GM19328 (cell line): ENCODE data around the gene RND2.
A peak's percentile ranks its signal among the peaks of the same experiment; 100 is the strongest.
"Not testable (repeated sequence)": the region's sequence is repeated elsewhere in the genome, so short reads cannot be mapped to it uniquely, and the experiment has no call there.

ENCODE experiments used
- ATAC-seq: cut with Tn5 transposase; IDR thresholded peaks from one replicate; pipeline ENCODE4 v1.9.1; 2021; ENCODE audit warnings: mild to moderate bottlenecking, moderate library complexity; ENCODE audit not compliant: unreplicated experiment

The RND2 gene

GRCh38 chr17:43024407-43025289 is at the start of gene RND2:
TSS of gene RND2 (plus strand) at chr17:43025231. CDS start at chr17:43025348, 117 bp downstream.
- ATAC-seq: no peak

DNA sequence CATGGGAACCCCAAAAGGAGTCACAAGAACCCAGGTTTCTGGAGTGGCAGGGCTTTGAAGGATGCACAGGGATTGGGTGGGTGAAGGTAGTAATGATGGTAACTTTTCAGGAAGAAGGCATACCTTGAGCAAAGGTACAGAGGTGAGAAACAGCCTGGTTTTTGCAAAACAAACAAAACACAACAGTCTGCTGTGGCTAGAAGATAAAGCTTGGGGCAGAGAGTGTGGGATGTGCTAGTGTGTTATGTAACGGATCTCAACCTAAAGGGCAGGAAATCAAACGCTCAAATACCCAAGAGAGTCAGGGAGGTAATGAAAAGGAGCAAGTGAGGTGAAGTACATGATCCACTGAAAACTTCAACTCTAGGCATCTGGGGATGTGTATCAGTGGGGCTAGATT is 49.8 kb upstream of the RND2 start:
- no peak for ATAC-seq

GRCh38 chr17:42975701-42976100 is 49.3 kb upstream of the RND2 start:
- not testable (repeated sequence) for ATAC-seq

DNA sequence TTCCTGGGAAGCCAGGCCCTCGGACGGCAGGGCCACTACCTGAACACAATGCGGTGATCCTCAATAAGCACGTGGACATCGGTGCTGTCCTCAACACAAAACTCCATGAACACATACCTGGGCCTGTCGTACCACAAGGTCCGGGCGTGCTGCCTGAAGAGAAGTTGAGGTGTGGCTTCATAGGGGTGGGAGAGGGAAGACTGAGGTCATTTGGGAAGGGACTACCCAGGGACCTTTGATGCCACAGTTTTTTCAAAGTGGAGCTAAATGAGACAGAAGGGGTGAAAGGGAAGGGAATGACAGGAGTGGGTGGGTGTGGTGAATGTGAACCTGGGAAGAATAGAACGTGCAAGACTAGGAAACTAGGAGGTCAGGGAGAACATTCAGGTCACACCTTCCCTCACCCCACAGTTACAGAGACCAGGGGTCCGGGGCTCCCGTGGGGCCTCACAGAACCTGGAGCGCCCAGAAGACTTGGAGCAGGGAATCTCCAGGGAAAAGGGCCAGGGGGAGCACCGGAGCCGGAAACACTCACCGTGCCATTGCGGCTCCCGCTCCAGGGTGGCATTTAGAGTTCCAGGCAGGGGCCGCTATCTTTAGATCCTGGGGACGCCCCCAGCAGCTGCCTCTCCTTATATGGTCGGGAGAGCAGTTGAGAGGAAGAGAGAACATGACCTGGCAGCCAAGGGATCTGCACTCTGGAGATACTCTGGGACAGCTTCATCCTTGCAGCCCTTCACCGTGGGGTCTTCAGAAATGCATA is 45.3 kb upstream of the RND2 start, which contains the start of gene PTGES3L:
PTGES3L (minus strand) TSS at position 570 of the 763 bp plus-strand sequence; CDS start at position 543, 27 bp downstream.
- peak; percentile 17 for ATAC-seq

DNA sequence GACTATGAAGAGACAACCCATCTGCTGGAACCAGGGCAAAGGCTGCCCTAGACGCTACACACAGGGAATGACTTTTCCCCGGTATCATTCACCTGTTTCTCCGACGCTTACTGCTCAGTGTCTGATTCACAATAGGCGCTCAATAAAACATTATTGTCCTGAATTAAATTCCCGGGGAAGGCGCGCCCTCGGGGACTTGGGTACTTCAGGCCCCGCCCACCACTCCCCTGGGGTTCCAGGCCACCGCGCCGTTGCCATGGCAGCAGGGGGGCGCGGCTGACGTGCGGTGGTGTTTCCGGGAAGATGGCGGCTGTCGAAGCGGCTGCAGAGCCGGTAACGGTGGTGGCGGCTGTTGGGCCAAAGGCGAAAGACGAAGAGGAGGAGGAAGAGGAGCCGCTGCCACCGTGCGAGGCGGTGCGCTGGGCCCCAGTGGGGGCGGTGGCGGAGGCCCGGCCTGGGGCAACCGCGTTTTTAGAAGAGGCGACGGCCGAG is 44.7 kb upstream of the RND2 start, which contains the start of gene RUNDC1:
RUNDC1 (plus strand) TSS at position 292 of the 492 bp plus-strand sequence; CDS start at position 304, 12 bp downstream.
- peak; percentile 71 for ATAC-seq

GRCh38 chr17:42980766-42981397 is 44.1 kb upstream of the RND2 start:
- ATAC-seq: peak; percentile 54

DNA sequence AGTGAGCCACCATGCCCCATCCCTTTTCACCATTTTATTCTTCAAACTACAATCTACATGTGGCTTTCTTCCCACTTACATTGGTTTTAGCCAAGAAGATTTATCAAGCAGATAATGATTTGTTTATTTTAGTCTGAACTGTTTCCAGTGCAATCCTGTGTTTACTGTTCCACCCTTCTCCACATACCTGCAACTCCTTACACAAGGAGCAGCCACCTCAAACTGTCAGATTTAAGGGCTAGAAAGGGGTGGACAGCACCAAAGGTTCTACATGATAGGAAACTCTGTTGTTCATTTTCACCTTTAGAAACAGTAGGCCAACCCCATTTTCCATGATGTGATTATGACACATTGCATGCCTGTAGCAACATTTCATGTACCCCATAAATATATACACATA is 42.8 kb upstream of the RND2 start:
- no peak for ATAC-seq

GRCh38 chr17:42985225-42985624 is 39.8 kb upstream of the RND2 start:
- ATAC-seq: no peak

GRCh38 chr17:42989141-42989540 is 35.9 kb upstream of the RND2 start:
- no peak for ATAC-seq

DNA sequence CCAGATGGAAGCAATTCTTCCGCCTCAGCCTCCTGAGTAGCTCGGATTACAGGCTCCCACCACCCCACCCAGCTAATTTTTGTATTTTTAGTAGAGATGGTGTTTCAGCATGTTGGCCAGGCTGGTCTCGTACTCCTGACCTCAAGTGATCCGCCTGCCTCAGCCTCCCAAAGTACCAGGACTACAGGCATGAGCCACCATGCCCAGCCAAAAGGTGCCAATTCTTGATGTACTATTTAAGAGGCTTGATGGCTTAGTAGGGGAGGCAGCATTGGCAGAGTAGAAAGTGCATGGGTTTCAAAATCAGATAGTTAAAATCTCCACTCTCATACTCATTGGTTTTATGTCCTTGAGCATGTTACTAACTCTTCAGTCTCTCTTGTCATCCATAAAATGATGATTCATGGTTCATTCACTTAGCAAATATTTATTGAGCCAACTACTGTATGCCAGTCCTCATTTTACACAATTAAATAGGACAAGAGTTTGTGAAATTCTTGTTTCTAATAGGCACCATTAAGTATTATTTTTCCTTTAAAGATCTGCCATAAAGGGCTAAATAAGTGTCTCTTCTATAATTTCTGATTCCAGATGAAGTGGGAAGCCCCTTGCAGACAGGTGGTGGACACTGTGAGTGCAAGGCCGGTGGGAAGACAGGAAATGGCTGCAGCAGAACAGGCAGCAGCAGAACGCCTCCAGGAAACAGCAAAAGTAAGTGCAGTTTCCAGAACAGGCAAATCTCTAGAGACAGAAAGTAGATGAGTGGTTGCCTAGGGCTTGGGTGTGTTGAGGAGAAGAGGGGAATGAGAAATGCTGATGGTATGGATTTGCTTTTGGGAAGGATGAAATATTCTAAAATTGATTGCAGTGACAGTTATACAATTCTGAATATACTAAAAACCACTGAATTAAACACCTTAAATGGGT is 35.0 kb upstream of the RND2 start:
- no peak for ATAC-seq

- ATAC-seq: no peak
Measured at GRCh38 chr17:42991471-42991870, 33.6 kb upstream of the RND2 start.

- no peak for ATAC-seq
Measured at GRCh38 chr17:42992872-42993271, 32.2 kb upstream of the RND2 start.

GRCh38 chr17:42993913-42994312 is 31.1 kb upstream of the RND2 start:
- not testable (repeated sequence) for ATAC-seq

GRCh38 chr17:42997390-42997983 is 27.5 kb upstream of the RND2 start:
- no peak for ATAC-seq

- peak; percentile 87 for ATAC-seq
Measured at GRCh38 chr17:42997984-42998938, 26.8 kb upstream of the RND2 start, which contains the start of gene RPL27. TSS of gene RPL27 (plus strand) at chr17:42998419. CDS start at chr17:42998751, 332 bp downstream.

GRCh38 chr17:42999003-42999525 is 26.0 kb upstream of the RND2 start:
- ATAC-seq: no peak

- not testable (repeated sequence) for ATAC-seq
Measured at GRCh38 chr17:43000894-43001293, 24.1 kb upstream of the RND2 start.
